OCI-LY7 (cell line): ENCODE results near the gene ZNF644. TPM values are rescaled to one million over a fixed set of nuclear protein-coding genes. Genes with fewer than 3 reads are reported as not detected.
A peak's percentile ranks its signal among the peaks of the same experiment; 100 is the strongest.

ENCODE experiments used
- BruUV-seq: library from RNA; stranded (reverse); fragments of 400-500 nt; replicated peaks from 2 replicates; lab custom pipeline; 2021; lab: Mats Ljungman, UMichigan
- CTCF ChIA-PET: fragments of 300-600 bp; sonication (Branson Sonifier 250); formaldehyde crosslinking; loops from one replicate; lab custom pipeline; 2022; ENCODE audit warnings: antibody characterized with exemption; ENCODE audit not compliant: unreplicated experiment; lab: Charles Lee
- POLR2A ChIA-PET: fragments of 300-600 bp; sonication (Branson Sonifier 250); formaldehyde crosslinking; loops from one replicate; lab custom pipeline; 2022; ENCODE audit warnings: antibody characterized with exemption; lab: Charles Lee
- DNase-seq: peaks from one replicate; pipeline ENCODE4 v3.0.0-alpha.2; 2015; ENCODE audit warnings: low spot score
- H2AFZ ChIP-seq: fragments of 200-600 bp; sonication (generic), shearing (Covaris generic); 2 replicates; pipeline ENCODE4 v1.6.1; 2014; ENCODE audit warnings: mild to moderate bottlenecking, antibody characterized with exemption, low read length, moderate library complexity
- H3K27ac ChIP-seq: fragments of 200-600 bp; sonication (generic); 2 replicates; pipeline ENCODE4 v1.5.1; 2014; ENCODE audit warnings: mixed run types, low read depth, mild to moderate bottlenecking, moderate library complexity, low read length, inconsistent platforms; ENCODE audit not compliant: poor library complexity, severe bottlenecking
- H3K36me3 ChIP-seq: fragments of 200-600 bp; sonication (generic); 2 replicates; pipeline ENCODE4 v1.6.1; 2014; ENCODE audit warnings: mild to moderate bottlenecking, antibody characterized with exemption, low read length, moderate library complexity, mixed read lengths; ENCODE audit not compliant: insufficient read depth
- H3K4me1 ChIP-seq: fragments of 200-600 bp; sonication (generic); 2 replicates; pipeline ENCODE4 v1.5.1; 2014; ENCODE audit warnings: mild to moderate bottlenecking, low read length; ENCODE audit not compliant: insufficient read depth, poor library complexity, severe bottlenecking
- H3K4me2 ChIP-seq: fragments of 200-600 bp; sonication (generic); 2 replicates; pipeline ENCODE4 v1.6.1; 2014; ENCODE audit warnings: mild to moderate bottlenecking, low read length
- H3K4me3 ChIP-seq: fragments of 200-600 bp; sonication (generic); 2 replicates; pipeline ENCODE4 v1.5.1; 2014; ENCODE audit warnings: mild to moderate bottlenecking, low read depth, low read length; ENCODE audit not compliant: poor library complexity, severe bottlenecking
- H3K79me2 ChIP-seq: fragments of 200-600 bp; sonication (generic); 2 replicates; pipeline ENCODE4 v1.6.1; 2016; ENCODE audit warnings: low read depth, mild to moderate bottlenecking, low read length, moderate library complexity, mixed read lengths; ENCODE audit not compliant: insufficient read depth
- H3K9me2 ChIP-seq: fragments of 200-600 bp; sonication (generic); 2 replicates; pipeline ENCODE4 v1.6.1; 2016; ENCODE audit warnings: mild to moderate bottlenecking, low read length, mixed read lengths; ENCODE audit not compliant: insufficient read depth
- H3K9me3 ChIP-seq: fragments of 200-600 bp; sonication (generic); 2 replicates; pipeline ENCODE4 v1.6.1; 2014; ENCODE audit warnings: mild to moderate bottlenecking, mixed run types, low read length, mixed read lengths
- H4K20me1 ChIP-seq: fragments of 200-600 bp; sonication (generic); 2 replicates; pipeline ENCODE4 v1.6.1; 2014; ENCODE audit warnings: mild to moderate bottlenecking, antibody characterized with exemption, low read length, moderate library complexity, mixed read lengths; ENCODE audit not compliant: insufficient read depth
- CTCF ChIP-seq: fragments of 200-600 bp; sonication (generic); conservative IDR thresholded peaks from 2 replicates; pipeline ENCODE4 v1.5.1; 2014; ENCODE audit warnings: mild to moderate bottlenecking, antibody characterized with exemption, low read length, moderate library complexity, mixed read lengths
- EZH2phosphoT487 ChIP-seq: fragments of 200-600 bp; sonication (generic); IDR thresholded peaks from 2 replicates; pipeline ENCODE4 v1.6.1; 2018; ENCODE audit warnings: low read depth, borderline replicate concordance, mild to moderate bottlenecking, mixed run types, antibody characterized with exemption, low read length, moderate library complexity, mixed read lengths
- intact Hi-C: fragments of 100-400 bp; cut with micrococcal nuclease; formaldehyde crosslinking; loops from one replicate; pipeline ENCODE4 v1.10.0; 2022; ENCODE audit not compliant: unreplicated experiment
- total RNA-seq, 2 experiments: library from RNA; depleted of rRNA in 1 of 2; stranded (reverse); fragments of >200 nt in 1 of 2; shearing (Covaris generic) in 1 of 2; gene quantifications; 2 replicates each; pipeline ENCODE4 v1.2.3, GENCODE V29; 2014 to 2022

Gene ZNF644
- total RNA-seq, 2 experiments from 2014 or later: 56.6 to 65.1 TPM

GRCh38 chr1:91059157-91059556 lies 37.3 kb upstream of the ZNF644 start:
- no TSS peak for BruUV-seq
- Histone ChIP-seq H3K4me2 (no peak overlapping the region), H3K9me2 (no peaks in the 10 kb centered on the region), H3K9me3 (peaks cover 5% of the 10 kb centered on the region; the same call in 1 of the 2 replicates), H3K4me1 (peaks cover 49% of the 10 kb centered on the region), H3K27ac (no peak overlapping the region), H3K79me2 (no peaks in the 10 kb centered on the region), H2AFZ (peak overlapping the region; percentile 72), H3K4me3 (no peak overlapping the region), H4K20me1 (no peaks in the 10 kb centered on the region), H3K36me3 (no peaks in the 10 kb centered on the region; the same call in 1 of the 2 replicates)
- ChIA-PET POLR2A (interaction anchor here (0.7 to 2.1 kb wide), 6 partner anchors 9 to 945 kb away, joined by 3 to 11 read pairs (median 4); partner anchors contain the start of gene ZNF644), CTCF (no interaction called here)
- intact Hi-C loops: loop anchor here (5.0 kb wide), 1 partner anchor 37 kb away; the partner anchor contains the start of gene ZNF644
- TF ChIP-seq EZH2phosphoT487: no peak
- no peak for TF ChIP-seq CTCF
- peak; percentile 23 for DNase-seq

DNA sequence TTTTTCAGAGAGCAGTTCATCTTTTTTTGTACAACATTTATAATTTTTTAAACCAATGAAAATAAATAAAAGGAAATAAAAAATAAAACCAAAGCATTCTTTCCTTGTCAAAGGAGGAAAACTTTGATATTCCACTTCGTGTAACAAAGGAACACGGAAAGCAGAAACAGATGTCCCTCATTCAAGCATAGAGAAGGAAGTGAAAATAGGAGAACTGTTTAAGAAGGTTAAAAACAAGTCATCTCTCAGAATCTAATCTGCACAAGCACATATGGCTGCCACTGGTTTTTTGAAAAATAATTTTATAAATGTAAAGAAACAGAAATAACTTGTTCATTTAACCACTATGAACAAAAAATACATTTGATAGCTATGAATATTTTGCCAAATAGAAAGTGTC lies 35.9 kb upstream of the ZNF644 start:
- Histone ChIP-seq H3K9me3 (no peaks in the 10 kb centered on the region; the same call in 1 of the 2 replicates), H3K4me1 (peaks cover 53% of the 10 kb centered on the region), H3K27ac (peak overlapping the region; percentile 72), H3K79me2 (no peaks in the 10 kb centered on the region), H3K36me3 (no peaks in the 10 kb centered on the region; the same call in 1 of the 2 replicates), H3K4me3 (peak overlapping the region; percentile 29), H2AFZ (peak overlapping the region; percentile 72), H4K20me1 (no peaks in the 10 kb centered on the region), H3K9me2 (no peaks in the 10 kb centered on the region), H3K4me2 (peak overlapping the region; percentile 67)
- peak; percentile 54 for DNase-seq
- intact Hi-C loops: loop anchor here (5.0 kb wide), 1 partner anchor 35 kb away; the partner anchor contains the start of gene ZNF644
- CTCF ChIA-PET: no interaction called here
- POLR2A ChIA-PET: interaction anchor here (0.7 to 2.1 kb wide), 8 partner anchors 9 to 102 kb away, joined by 3 to 11 read pairs (median 4); partner anchors contain the start of gene ZNF644
- no TSS peak for BruUV-seq
- no peak for TF ChIP-seq EZH2phosphoT487
- TF ChIP-seq CTCF: no peak
